22Rv1 (cell line): ENCODE results near the gene MDM2.

Source experiments
- CTCF ChIP-seq: fragments of 450-650 bp; IDR thresholded peaks from 2 replicates; pipeline ENCODE4 v1.5.1; 2017; ENCODE audit warnings: mild to moderate bottlenecking
- ZFX ChIP-seq: fragments of 450-650 bp; IDR thresholded peaks from 2 replicates; pipeline ENCODE4 v1.6.1; 2017; ENCODE audit warnings: antibody characterized with exemption, borderline replicate concordance

- TF ChIP-seq CTCF = no peak
- no peak for TF ChIP-seq ZFX
These were observed 46.5 kb upstream of the MDM2 start for GRCh38 chr12:68761442-68761812.
